NCI-H2227 (cell line): ENCODE measurements around the gene SECISBP2.
"Not testable (repeated sequence)": the region's sequence is repeated elsewhere in the genome, so short reads cannot be mapped to it uniquely, and the experiment has no call there.

Experiments used
- DNase-seq: peaks from one replicate; lab custom pipeline; 2025; ENCODE audit not compliant: unreplicated experiment; lab: John Stamatoyannopoulos, UW

SECISBP2 gene

DNA sequence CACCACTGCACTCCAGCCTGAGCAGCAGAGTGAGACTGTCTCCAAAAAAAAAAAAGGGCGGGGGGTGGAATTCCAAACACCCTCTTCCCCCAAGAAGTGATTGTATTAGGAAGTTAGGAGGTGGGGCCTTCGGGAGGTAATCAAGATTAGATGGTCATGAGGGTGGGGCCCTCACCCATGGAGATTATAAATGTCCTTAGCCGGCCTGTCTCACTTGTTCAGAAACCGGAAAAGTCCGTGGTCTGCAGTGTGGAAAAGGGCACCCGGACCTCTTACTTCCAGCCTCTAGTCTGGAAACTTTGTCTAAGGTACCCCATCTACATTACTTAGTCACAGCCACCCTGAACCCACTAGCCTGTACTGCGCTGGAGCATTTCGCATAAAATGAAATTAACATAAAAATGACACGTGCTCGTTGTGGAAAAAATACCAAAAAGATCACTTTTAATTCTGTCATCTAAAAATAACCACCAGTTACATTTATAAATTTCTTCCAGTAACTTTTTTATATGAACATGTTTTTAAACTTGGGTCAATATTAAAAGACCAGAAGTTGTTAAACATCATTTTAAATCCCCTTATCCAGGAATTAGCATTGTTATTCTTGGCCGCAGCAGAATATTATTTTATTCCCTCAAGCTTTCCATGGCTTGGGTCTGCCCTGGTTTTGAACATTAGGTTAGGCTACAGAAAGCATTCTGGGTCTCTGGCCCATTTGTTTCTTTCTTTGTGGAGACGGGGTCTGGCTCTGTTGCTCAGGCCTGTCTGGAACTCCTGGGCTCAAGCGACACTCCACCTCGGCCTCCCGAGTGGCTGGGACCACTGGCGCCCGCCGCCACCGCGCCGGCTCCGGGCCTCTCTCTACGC lies 8.5 kb upstream of the SECISBP2 start:
- peak; percentile 4 for DNase-seq

DNA sequence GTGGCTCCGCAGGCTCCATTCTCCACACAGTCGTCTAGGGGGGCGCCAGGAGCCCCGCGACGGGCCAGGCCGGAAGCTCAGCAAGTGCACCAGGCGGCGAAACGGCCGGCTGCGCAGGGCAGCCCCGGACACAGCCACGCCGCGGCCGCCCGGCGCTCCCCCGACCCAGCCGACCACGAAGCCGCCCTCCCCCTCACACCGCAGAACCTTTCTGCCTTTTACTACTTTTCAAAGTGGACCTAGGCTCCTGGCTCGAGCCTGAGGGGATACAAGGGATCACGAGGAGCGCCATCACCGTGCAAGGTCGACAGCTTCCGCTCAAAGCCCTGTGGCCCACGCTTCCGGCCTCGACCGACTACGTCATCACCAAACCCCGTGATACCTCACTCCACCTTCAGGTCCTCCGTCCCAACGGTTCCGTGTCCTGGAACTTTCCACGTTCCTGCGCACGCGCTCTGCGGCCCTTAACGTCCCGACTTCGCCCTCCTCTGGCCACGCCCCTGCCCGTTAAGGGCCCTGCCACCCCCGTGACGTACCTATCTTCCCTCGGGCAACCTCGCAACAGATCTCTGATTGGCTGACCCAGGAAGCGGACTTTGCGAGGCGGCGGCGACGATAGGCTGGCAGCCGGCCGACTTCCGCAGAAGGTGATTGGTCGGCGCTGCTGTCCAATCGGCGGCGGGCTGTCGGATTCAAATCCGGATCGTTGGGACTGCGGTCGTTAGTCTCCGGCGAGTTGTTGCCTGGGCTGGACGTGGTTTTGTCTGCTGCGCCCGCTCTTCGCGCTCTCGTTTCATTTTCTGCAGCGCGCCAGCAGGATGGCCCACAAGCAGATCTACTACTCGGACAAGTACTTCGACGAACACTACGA lies 7.6 kb upstream of the SECISBP2 start, which contains the start of gene CKS2:
Gene CKS2, plus strand, starts transcription at position 721 of the 871 bp plus-strand sequence. Its CDS starts 98 bp downstream, at position 819.
- DNase-seq: peak; percentile 99

DNA sequence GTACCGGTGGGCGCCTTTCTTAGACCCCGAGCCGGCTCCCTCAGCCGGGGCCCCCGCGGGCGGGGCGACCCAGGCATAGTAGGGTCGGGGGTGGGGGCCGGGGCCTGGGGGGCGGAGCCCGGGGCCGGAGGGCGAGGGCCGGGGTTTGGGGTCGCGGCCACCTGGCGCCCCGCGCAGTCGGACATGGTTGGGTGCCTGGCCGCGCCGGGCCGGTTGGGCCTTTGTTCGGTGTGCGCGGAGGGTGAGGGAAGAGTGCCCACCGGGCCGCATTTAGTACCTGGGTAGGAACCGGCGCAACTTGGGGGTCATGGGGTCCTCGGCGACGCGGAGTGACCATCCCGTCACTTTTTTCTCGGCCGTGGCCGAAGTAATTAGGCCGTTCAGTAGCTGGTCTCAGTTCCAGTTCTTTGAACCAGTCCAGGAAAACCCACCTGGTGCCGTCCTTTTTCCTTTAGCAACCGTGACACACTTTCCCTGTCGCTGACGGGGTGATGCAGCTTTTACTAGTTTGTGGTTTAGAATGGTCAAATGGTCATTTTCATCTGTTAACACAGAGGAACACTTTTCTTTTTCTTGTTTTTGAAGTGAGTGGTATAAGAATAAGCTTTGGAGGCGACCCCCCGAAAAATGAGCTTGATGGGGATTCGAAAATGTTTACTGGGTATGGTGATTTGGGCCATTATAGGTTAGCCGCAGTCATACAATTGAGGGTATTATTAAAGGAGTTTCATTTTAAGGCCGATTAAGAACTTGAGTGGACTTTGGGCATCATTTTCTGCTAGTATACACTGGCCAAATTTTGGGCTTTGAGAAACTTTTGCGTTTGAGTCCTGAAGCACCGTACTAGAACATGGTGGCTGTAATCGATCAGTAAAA lies 6.7 kb upstream of the SECISBP2 start:
- DNase-seq: peak; percentile 21

DNA sequence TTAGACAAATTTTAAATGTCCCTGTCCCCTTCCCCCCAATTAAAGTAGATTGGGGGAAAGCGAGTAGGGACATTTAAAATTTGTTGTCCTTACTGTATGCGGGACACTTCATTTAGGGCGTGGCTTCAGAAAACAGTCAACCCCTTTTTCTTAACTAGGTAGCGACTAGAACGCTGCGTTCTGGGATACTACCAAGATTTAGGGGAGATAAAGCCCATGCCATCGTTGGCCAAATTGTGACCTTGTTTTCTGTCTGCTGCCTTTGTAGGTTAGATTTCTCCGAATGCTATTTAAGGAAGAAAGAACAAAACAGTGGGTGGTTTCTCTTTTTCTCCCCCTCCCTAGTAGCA lies 6.1 kb upstream of the SECISBP2 start:
- DNase-seq: peak; percentile 5

DNA sequence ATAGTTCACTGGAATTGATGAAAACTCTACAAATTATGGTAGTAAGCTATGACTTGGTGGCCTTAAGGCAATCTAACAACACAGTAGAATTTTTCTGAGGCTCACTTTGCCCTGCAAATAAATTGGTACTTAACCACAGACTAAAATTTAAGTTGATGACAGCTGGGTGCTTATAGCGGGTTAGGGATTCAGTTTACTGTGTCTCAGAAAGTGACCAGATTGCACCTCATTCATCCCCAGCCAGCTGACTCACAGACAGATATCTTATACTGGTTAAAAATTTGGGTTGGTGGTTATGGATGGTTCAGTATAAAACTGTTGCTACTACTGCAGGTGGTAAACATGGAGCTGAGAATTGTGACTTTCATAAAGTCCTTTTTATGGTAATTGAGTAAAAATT lies 4.5 kb upstream of the SECISBP2 start:
- no peak for DNase-seq

DNA sequence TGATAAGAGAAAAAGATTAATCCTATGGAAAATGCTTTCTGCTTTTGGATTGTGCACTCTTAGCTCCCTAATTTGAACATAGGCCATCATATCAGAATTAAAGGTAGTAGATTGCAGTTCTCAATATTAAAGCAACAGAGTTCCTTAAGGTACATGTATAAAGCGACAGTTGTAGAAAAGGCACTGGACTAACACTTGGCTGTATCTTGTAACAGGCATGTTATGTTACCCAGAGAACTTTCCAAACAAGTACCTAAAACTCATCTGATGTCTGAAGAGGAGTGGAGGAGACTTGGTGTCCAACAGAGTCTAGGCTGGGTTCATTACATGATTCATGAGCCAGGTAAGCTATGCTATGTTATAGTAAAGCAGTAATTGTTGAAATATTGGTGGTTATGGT lies 3.3 kb upstream of the SECISBP2 start:
- DNase-seq: no peak

DNA sequence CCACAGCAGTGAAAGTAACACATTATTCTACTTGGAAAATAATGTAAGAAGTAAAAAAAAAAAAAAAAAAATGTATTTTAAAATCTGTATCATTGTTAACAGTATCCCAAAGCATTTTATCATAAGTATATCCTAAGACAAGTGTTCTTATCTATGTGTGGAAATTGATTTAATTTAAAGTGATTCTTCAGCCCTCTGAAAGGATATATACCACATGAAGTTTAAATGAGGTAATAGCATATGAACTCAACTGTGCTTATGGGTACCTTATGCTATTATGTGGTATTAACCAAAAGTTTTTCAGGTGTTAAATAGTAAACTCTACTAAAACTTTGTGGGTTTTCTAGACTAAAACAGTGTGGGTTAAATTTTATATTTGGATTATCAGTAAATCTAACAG lies 2.8 kb upstream of the SECISBP2 start:
- no peak for DNase-seq

DNA sequence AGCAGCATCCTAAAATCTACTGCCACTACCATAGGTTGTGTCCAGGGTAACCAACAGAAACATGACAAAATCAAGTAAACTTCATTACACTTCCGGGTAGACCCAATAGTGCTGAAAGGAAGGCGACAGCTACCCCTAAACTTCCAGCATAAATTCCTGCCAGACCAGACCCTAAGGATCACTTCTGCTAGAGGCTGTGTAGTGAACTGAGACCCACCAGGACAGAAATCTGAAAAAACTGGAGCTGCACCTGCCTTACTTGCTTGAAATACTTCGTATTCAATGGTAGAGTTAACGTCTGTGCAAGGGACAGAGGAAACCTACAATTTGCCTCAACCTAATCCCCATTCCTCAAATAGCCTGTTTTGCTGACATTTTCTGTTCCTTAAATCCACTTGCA lies 1.0 kb upstream of the SECISBP2 start:
- DNase-seq: no peak

DNA sequence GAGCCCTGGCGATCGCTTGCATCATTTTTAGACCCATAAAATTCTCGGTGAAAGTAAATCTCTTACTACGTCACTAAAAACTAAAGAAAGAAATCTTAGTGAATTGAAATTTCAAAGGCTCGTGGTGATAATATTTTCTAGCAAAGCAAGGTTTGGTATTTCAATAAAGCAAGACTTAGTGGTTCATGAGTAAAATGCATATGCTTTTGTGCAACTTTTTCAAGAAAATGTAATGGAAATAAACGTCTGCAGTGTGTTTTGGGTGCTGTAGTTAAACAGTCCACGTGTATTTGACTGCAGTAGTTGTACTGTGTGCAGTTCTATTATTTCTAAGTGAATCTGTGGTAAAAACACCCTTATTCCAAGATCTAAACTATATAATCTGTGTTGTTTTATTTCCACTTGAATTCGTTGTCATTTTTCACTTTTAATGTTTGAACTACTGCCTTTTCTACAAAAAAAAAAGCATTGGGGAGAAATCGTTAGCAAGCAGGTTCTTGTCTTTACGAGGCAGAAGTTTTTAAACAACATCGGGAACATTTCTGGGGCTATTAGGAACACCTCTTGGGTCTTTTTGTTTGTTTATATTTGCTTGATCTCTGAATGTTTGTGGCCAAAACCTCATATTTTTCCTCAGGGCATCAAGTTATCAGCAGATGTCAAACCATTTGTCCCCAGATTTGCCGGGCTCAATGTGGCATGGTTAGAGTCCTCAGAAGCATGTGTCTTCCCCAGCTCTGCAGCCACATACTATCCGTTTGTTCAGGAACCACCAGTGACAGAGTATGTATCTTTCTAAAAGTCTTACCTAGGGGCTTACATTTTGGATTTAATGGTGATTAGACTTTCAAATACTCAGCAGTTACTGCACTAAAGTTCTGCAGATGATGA lies 960 bp downstream of the SECISBP2 start:
- no peak for DNase-seq

DNA sequence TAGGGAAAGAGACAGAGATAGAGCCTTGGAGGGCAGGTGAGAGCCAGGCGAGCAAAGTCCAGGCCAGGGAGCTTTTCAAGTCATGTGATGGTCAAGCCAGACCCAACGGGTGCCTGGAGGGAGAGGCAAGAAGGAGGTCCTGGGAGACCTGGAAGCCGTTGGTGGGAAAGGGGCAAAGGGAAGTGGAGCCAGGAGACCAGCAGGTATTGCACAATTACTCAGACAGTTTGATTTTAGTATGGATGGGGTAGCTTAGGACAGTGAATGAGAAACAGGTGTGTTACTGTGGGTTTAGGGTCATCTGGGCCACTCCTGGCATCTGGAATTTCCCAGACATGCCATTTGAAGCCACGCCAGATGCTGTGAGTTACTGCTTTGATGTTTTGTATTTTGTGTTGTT lies 5.1 kb downstream of the SECISBP2 start:
- DNase-seq: no peak

DNA sequence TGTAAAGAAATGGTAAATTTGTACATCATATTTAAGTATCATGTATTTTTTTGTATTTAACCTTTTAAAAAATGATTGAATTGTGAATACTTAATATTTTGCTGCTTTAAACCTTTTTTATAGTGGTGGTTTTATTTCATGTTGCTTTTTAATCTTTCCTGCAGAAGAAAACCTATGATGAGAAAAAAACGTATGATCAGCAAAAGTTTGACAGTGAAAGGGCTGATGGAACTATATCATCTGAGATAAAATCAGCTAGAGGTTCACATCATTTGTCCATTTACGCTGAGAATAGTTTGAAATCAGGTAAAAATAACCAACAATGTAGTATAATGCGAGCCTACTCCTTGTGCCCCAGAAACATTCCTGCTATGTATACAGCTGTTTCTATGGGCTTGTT lies 7.4 kb downstream of the SECISBP2 start:
- no peak for DNase-seq

DNA sequence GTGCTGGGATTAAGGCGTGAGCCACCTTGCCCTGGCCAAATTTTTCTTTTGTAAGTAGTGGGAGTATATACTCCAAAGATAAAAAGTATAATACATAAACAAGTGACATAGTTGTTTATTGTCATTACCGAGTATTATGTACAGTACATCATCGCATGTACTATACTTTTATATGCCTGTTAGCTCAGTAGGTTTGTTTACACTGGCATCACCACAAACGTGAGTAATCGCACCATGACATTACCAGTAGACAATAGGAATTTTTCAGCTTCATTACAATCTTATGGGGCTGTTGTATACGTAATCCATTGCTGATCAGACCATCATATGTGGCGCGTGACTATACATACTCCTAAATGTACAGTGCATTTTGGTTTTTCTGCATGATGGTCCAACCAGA lies 9.8 kb downstream of the SECISBP2 start:
- no peak for DNase-seq

DNA sequence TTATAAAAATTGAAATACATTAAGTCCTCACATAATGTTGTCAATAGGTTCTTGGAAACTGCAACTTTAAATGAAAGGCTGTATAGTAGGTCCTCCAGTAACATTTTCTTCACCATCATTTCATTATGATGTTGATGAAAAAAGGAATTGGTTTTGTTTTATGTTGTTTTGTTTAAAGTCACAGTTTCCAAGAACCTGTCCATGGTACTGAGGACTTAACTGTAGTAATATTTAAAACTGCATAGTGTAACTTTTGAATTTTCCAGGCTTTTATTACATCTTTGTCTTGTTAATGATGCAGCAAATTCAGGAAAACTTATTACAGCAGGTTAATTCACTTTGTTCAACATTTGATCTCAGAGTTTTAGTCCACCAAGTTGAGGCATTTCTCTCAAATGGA lies 11.6 kb downstream of the SECISBP2 start:
- no peak for DNase-seq

DNA sequence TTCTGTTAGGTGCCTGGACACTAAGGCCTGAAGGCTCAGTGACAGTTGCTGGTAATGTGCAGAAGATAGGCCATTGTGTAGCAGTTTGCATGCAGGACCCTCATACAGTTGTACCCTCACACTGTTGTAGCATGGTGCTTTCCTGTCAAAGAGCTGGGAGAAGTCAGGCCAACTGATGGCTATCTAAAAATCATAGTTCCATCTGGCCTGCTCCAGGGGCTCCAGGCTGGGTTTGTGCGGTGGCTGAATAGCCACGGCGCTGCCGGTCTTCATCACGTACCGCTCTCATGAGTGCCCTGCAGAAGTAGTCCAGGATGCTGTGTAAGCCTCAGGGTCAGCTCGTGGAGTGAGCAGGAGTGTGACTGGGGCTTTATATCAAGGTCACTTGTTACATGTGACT lies 12.2 kb downstream of the SECISBP2 start:
- DNase-seq: no peak

DNA sequence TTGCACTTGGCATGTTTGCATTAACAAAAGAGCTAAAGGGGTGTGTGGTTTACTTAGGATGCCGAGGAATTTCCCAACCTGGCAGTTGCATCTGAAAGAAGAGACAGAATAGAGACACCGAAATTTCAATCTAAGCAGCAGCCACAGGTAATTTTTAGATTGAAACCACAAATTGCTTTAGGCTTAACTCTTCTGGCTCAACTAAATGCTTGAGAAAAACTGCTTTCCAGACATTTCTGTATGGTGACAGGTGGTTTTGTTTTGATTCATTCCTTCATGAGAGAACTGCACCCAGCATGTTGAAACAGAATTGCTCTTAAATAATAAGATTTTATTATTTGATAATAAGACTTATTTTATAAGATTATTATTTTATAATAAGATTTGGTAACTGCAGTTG lies 21.5 kb downstream of the SECISBP2 start:
- no peak for DNase-seq

DNA sequence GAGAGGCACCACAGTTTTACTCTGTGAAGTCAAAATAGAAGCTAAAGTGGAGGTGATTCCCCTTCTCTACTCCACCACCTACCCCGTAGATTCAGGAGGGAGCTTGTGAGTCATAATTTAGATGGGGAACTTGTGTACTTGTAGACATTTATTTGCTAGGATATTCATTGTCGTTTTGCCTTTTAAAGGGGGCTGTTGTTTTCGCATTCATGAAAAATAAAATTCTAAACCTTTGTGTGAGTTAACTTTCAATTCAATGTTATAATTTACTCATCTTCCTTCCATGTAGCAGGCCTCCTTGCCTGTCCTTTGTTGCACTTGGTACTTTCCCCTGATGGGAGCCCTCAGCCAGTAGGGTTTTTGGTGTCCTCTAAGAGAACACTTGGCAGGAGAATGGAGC lies 22.0 kb downstream of the SECISBP2 start:
- DNase-seq: no peak

DNA sequence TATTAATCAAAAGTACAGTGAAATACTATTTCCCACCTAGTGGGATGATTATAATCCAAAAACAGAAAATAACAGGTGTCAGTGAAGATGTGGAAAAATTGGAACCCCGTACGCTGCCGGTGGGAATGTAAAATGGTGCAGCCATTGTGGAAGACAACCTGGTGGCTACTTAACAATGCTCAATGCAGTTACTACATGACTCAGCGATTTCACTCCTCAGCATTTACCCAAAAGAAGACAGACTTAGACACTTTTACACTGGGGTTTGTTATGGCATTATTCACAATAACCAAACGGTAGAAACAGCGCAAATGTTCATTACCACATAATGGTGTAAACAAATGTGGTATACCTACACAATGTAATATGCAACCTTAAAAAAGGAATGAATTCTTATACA lies 23.9 kb downstream of the SECISBP2 start:
- no peak for DNase-seq

DNA sequence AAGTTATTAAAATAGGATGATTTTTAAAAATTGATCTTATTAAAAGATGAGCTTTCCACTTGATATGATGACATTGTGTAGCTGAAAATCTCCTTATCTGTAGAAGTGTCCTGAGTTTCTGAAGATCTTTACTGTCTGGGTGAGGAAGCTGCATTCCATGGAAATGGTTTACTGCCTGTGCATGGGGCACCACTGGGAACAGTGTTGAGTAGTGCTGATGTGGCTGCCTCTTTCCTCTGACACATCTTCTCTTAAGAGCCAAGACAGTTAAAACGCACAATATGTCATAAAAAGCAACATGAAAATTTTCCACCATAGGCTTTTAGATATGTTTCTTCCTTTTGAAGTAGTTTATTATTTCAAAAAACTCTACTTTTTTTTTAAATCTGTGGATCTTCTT lies 24.6 kb downstream of the SECISBP2 start:
- DNase-seq: no peak

DNA sequence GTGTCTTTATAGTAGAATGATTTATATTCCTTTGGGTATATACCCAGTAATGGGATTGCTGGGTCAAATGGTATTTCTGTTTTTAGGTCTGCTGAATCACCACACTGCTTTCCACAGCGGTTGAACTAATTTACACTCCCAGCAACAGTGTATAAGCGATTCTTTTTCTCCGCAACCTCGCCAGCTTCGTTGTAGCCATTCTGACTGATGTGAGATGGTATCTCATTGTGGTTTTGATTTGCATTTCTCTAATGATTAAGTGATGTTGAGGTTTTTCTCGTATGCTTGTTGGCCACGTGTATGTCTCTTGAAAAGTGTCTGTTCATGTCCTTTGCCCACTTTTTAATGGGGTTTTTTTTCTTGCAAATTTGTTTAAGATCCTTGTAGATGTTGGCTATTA lies 25.5 kb downstream of the SECISBP2 start:
- DNase-seq: not testable (repeated sequence)

DNA sequence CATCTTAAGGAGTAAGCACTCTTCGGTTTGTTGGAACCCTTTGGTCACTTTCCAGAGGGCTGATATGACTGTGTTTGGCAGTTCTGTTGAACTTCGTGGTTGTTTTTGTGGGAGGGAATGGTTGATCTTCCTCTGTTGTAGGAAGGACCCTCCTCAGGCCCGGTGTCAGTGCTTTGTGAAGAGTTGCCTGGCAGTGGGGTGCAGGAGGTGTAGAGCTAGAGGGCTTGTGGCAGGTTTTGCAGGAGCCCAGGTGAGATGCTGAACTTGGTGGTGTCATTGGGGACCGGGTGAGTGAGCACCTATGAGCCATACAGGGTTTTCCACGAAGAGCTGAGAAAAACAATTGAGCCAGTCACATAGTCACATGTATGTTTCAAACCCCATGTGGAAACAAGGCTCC lies 27.2 kb downstream of the SECISBP2 start:
- DNase-seq: no peak
